ENCODE measurements around the gene S1PR1.

The S1PR1 gene

DNA sequence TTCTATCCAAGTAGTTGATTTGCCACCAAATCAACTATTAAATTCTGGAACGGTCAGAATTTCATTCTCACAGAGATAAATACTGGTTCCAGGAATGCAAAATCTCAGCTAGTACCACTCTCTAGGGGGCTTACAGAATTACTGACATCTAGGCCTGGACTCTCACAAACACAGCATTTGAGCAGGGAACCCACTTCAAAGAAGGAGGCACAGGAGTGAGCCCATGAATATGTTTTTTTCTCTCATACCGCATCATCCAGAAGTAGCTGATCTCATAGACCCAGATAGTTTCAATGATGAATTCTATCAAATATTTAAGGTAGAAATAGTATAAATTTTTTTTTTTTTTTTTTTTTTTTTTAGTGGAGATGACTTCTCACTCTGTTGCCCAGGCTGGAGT, 32.1 kb downstream of the S1PR1 start:
- H3K4me3 ChIP-seq (ENCODE audit: low read depth in 1 of 2, low read length in 2 of 2), result no peak overlapping the region
- no peaks in the 10 kb centered on the region for H3K27me3 ChIP-seq (ENCODE audit: control insufficient read depth in 1 of 2, insufficient read depth in 2 of 2, low read length in 2 of 2)
- H3K27ac ChIP-seq (ENCODE audit: low read depth, low read length), result no peak overlapping the region
- H3K4me1 ChIP-seq (ENCODE audit: insufficient read depth, low read length), result no peaks in the 10 kb centered on the region
- no peak overlapping the region for H3K9ac ChIP-seq (ENCODE audit: low read length)
- H3K36me3 ChIP-seq (ENCODE audit: insufficient read depth, low read length), result no peaks in the 10 kb centered on the region
- peaks cover 5% of the 10 kb centered on the region for H3K9me3 ChIP-seq (ENCODE audit: low read length)

- no peaks in the 10 kb centered on the region for H3K36me3 ChIP-seq (ENCODE audit: insufficient read depth, low read length)
- no peak overlapping the region for H3K27ac ChIP-seq (ENCODE audit: low read depth, low read length)
- H3K4me3 ChIP-seq (ENCODE audit: low read depth in 1 of 2, low read length in 2 of 2), result no peak overlapping the region
- H3K27me3 ChIP-seq (ENCODE audit: control insufficient read depth in 1 of 2, insufficient read depth in 2 of 2, low read length in 2 of 2), result no peaks in the 10 kb centered on the region
- no peak overlapping the region for H3K9ac ChIP-seq (ENCODE audit: low read length)
- H3K9me3 ChIP-seq (ENCODE audit: low read length), result peaks cover 5% of the 10 kb centered on the region
- no peaks in the 10 kb centered on the region for H3K4me1 ChIP-seq (ENCODE audit: insufficient read depth, low read length)
Observed at GRCh38 chr1:101275672-101276071, 38.9 kb downstream of the S1PR1 start.

- Histone ChIP-seq H3K9ac (ENCODE audit: low read length) (no peak overlapping the region), H3K27me3 (ENCODE audit: control insufficient read depth in 1 of 2, insufficient read depth in 2 of 2, low read length in 2 of 2) (no peaks in the 10 kb centered on the region), H3K36me3 (ENCODE audit: insufficient read depth, low read length) (no peaks in the 10 kb centered on the region), H3K4me1 (ENCODE audit: insufficient read depth, low read length) (no peaks in the 10 kb centered on the region), H3K9me3 (ENCODE audit: low read length) (no peaks in the 10 kb centered on the region), H3K4me3 (ENCODE audit: low read depth in 1 of 2, low read length in 2 of 2) (no peak overlapping the region), H3K27ac (ENCODE audit: low read depth, low read length) (no peak overlapping the region)
Observed at GRCh38 chr1:101276818-101277217, 40.0 kb downstream of the S1PR1 start.

DNA sequence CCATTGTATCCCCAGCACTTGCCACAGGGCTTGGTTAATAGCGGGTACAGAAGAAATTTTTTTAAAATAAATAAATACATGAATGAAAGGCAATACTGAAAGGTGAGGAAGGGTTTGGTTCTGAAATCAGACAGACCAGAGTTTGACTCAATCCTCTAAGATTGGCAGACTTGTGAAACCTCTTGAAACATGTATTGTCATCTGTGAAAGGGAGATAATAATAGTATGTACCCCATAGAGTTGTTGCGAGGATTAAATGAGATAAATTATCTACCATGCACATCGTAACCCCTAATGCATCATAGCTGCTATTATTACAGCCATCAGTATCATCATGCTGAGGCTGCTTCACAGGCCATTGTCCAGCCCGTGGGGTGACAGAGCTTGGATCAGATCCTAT, 41.4 kb downstream of the S1PR1 start:
- no peak overlapping the region for H3K27ac ChIP-seq (ENCODE audit: low read depth, low read length)
- H3K4me3 ChIP-seq (ENCODE audit: low read depth in 1 of 2, low read length in 2 of 2), result no peak overlapping the region
- no peaks in the 10 kb centered on the region for H3K27me3 ChIP-seq (ENCODE audit: control insufficient read depth in 1 of 2, insufficient read depth in 2 of 2, low read length in 2 of 2)
- H3K4me1 ChIP-seq (ENCODE audit: insufficient read depth, low read length), result no peaks in the 10 kb centered on the region
- no peak overlapping the region for H3K9ac ChIP-seq (ENCODE audit: low read length)
- no peaks in the 10 kb centered on the region for H3K9me3 ChIP-seq (ENCODE audit: low read length)
- no peaks in the 10 kb centered on the region for H3K36me3 ChIP-seq (ENCODE audit: insufficient read depth, low read length)

DNA sequence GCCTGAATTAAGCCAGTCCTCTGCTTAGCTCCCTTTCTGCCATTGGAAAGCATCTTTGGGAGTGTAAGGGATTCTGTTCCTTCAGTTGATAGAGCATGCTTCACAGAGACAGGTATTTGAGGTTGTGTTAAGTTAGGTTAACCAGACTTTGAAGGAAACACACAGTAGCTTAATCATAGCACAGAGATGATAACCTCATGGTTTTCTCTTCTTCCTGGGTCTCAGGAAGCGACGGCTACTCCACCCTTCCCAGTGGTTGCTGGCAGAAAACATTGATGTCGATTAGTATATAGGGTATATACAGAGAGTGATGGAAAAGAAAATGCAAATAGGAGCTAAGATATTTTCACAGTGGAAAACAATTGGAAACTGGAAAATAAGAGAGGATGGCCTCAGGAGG, 42.0 kb downstream of the S1PR1 start:
- Histone ChIP-seq H3K27ac (ENCODE audit: low read depth, low read length) (no peak overlapping the region), H3K4me1 (ENCODE audit: insufficient read depth, low read length) (no peaks in the 10 kb centered on the region), H3K27me3 (ENCODE audit: control insufficient read depth in 1 of 2, insufficient read depth in 2 of 2, low read length in 2 of 2) (no peaks in the 10 kb centered on the region), H3K4me3 (ENCODE audit: low read depth in 1 of 2, low read length in 2 of 2) (no peak overlapping the region), H3K9ac (ENCODE audit: low read length) (no peak overlapping the region), H3K9me3 (ENCODE audit: low read length) (no peaks in the 10 kb centered on the region), H3K36me3 (ENCODE audit: insufficient read depth, low read length) (no peaks in the 10 kb centered on the region)

GRCh38 chr1:101280049-101280592, 43.3 kb downstream of the S1PR1 start:
- Histone ChIP-seq H3K9ac (ENCODE audit: low read length) (no peak overlapping the region), H3K9me3 (ENCODE audit: low read length) (no peaks in the 10 kb centered on the region), H3K27me3 (ENCODE audit: control insufficient read depth in 1 of 2, insufficient read depth in 2 of 2, low read length in 2 of 2) (no peaks in the 10 kb centered on the region), H3K4me1 (ENCODE audit: insufficient read depth, low read length) (no peaks in the 10 kb centered on the region), H3K36me3 (ENCODE audit: insufficient read depth, low read length) (no peaks in the 10 kb centered on the region), H3K4me3 (ENCODE audit: low read depth in 1 of 2, low read length in 2 of 2) (no peak overlapping the region), H3K27ac (ENCODE audit: low read depth, low read length) (no peak overlapping the region)

DNA sequence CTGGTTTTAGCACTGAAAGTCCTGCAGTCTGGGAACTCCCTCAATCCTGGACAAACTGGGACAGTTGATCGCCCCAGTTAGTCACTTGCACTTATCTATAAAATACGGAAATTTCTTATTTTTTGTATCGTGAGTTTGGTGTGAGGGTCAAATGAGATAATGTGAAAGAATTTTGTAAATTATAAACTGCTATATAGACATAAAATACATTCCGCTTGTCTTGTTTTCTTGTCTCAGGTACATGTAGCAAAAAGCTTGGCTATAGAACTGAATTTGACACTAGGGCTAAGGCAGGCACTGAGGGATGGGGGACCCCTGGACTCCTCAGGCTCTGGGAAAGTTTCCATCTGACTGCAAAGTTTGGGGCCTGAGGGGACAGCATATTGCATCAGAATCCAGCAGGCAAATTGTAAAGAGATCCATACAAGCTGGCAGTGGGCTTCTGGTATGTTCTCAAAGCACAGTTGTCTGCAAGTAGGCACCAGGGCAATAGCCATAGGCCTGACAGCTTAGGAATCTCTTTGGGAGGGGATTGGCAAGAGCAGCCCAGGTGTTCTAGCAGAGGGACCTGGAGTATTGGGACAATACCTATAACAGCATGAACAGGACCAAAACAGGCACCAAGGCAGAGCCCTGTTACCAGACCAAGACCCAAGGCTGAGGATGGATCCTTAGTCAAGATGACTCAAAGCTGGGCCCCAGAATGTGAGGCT, 44.3 kb downstream of the S1PR1 start:
- no peaks in the 10 kb centered on the region for H3K9me3 ChIP-seq (ENCODE audit: low read length)
- no peaks in the 10 kb centered on the region for H3K36me3 ChIP-seq (ENCODE audit: insufficient read depth, low read length)
- no peaks in the 10 kb centered on the region for H3K4me1 ChIP-seq (ENCODE audit: insufficient read depth, low read length)
- H3K27me3 ChIP-seq (ENCODE audit: control insufficient read depth in 1 of 2, insufficient read depth in 2 of 2, low read length in 2 of 2), result no peaks in the 10 kb centered on the region
- no peak overlapping the region for H3K4me3 ChIP-seq (ENCODE audit: low read depth in 1 of 2, low read length in 2 of 2)
- no peak overlapping the region for H3K27ac ChIP-seq (ENCODE audit: low read depth, low read length)
- H3K9ac ChIP-seq (ENCODE audit: low read length), result no peak overlapping the region

- Histone ChIP-seq H3K9me3 (ENCODE audit: low read length) (no peaks in the 10 kb centered on the region), H3K9ac (ENCODE audit: low read length) (no peak overlapping the region), H3K36me3 (ENCODE audit: insufficient read depth, low read length) (no peaks in the 10 kb centered on the region), H3K27ac (ENCODE audit: low read depth, low read length) (no peak overlapping the region), H3K4me1 (ENCODE audit: insufficient read depth, low read length) (no peaks in the 10 kb centered on the region), H3K4me3 (ENCODE audit: low read depth in 1 of 2, low read length in 2 of 2) (no peak overlapping the region), H3K27me3 (ENCODE audit: control insufficient read depth in 1 of 2, insufficient read depth in 2 of 2, low read length in 2 of 2) (no peaks in the 10 kb centered on the region)
Observed at GRCh38 chr1:101281751-101282150, 44.9 kb downstream of the S1PR1 start.

- Histone ChIP-seq H3K4me1 (ENCODE audit: insufficient read depth, low read length) (no peaks in the 10 kb centered on the region), H3K4me3 (ENCODE audit: low read depth in 1 of 2, low read length in 2 of 2) (no peak overlapping the region), H3K9ac (ENCODE audit: low read length) (no peak overlapping the region), H3K27me3 (ENCODE audit: control insufficient read depth in 1 of 2, insufficient read depth in 2 of 2, low read length in 2 of 2) (no peaks in the 10 kb centered on the region), H3K9me3 (ENCODE audit: low read length) (no peaks in the 10 kb centered on the region), H3K36me3 (ENCODE audit: insufficient read depth, low read length) (no peaks in the 10 kb centered on the region), H3K27ac (ENCODE audit: low read depth, low read length) (no peak overlapping the region)
Observed at GRCh38 chr1:101282314-101283038, 45.7 kb downstream of the S1PR1 start.

GRCh38 chr1:101283443-101283842, 46.6 kb downstream of the S1PR1 start:
- Histone ChIP-seq H3K4me1 (ENCODE audit: insufficient read depth, low read length) (no peaks in the 10 kb centered on the region), H3K27ac (ENCODE audit: low read depth, low read length) (no peak overlapping the region), H3K36me3 (ENCODE audit: insufficient read depth, low read length) (no peaks in the 10 kb centered on the region), H3K9ac (ENCODE audit: low read length) (no peak overlapping the region), H3K9me3 (ENCODE audit: low read length) (no peaks in the 10 kb centered on the region), H3K4me3 (ENCODE audit: low read depth in 1 of 2, low read length in 2 of 2) (no peak overlapping the region), H3K27me3 (ENCODE audit: control insufficient read depth in 1 of 2, insufficient read depth in 2 of 2, low read length in 2 of 2) (no peaks in the 10 kb centered on the region)

DNA sequence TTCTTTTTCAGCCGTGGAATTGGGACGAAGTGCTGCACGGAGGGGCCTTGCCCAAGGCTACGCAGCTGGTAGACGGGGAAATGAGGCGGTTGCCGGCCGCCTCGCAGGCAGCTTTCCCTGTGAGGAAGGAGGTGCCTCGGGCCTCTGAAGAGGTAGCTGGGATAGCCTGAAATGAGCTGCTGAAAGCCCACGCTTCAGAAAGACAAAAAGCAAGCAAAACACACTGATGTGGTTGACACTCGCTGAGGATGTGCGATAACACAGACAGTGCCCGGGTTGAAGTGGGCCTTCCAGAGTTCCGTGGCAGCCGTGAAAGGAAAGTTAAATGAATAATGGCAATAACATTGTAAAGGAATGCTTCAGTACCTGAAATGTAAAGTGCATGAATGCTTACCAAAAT, 47.2 kb downstream of the S1PR1 start:
- H3K36me3 ChIP-seq (ENCODE audit: insufficient read depth, low read length), result no peaks in the 10 kb centered on the region
- H3K4me1 ChIP-seq (ENCODE audit: insufficient read depth, low read length), result no peaks in the 10 kb centered on the region
- no peak overlapping the region for H3K4me3 ChIP-seq (ENCODE audit: low read depth in 1 of 2, low read length in 2 of 2)
- H3K27ac ChIP-seq (ENCODE audit: low read depth, low read length), result no peak overlapping the region
- no peaks in the 10 kb centered on the region for H3K9me3 ChIP-seq (ENCODE audit: low read length)
- no peak overlapping the region for H3K9ac ChIP-seq (ENCODE audit: low read length)
- H3K27me3 ChIP-seq (ENCODE audit: control insufficient read depth in 1 of 2, insufficient read depth in 2 of 2, low read length in 2 of 2), result no peaks in the 10 kb centered on the region
